ENCODE measurements around the gene CLIC6. TPM values are rescaled to one million over a fixed set of nuclear protein-coding genes. Genes with fewer than 3 reads are reported as not detected.

Gene CLIC6
- 10 to 100 TPM in 1 of 2 donors, 1 to 10 TPM in 1; 1.5 to 19.0 TPM for total RNA-seq
- polyA plus RNA-seq (ENCODE audit: insufficient read length in 2 of 2), result 1 to 10 TPM in 1 of 2 donors, under 1 TPM in 1; 0.19 to 1.2 TPM
- long read RNA-seq, donor 1, result 0 reads
- long read RNA-seq, donor 2, result 0 reads
- long read RNA-seq, donor 3, result 0 reads
- long read RNA-seq, donor 4, partial matches to known transcripts, result 12 of 14 reads
- long read RNA-seq, donor 4, other reads (novel, unspliced or antisense), result 0 of 14 reads

- H3K27ac ChIP-seq (ENCODE audit: low read depth, low read length), result no peak within 1 kb of the TSS
- no peak for DNase-seq (ENCODE audit: low read depth in 4 of 6, low spot score in 6 of 6)
- H3K27me3 ChIP-seq (ENCODE audit: control insufficient read depth, insufficient read depth, low read length), result peaks cover 54% of the 10 kb centered on the region
- H3K36me3 ChIP-seq (ENCODE audit: control insufficient read depth, insufficient read depth, low read length), result no peaks in the 10 kb centered on the region
- H3K4me3 ChIP-seq (ENCODE audit: low read depth, low read length), result no peak within 1 kb of the TSS
- H3K4me1 ChIP-seq (ENCODE audit: control insufficient read depth, insufficient read depth, low read length), result peaks cover 18% of the 10 kb centered on the region
- WGBS (ENCODE audit: insufficient coverage), result 8% methylated on average over 17 of the region's 18 CpGs
- H3K9me3 ChIP-seq (ENCODE audit: control insufficient read depth, insufficient read depth, low read length), result no peaks in the 10 kb centered on the region
Measured at GRCh38 chr21:34668803-34669148, at the start of gene CLIC6. TSS of gene CLIC6 (plus strand) at chr21:34668994. CDS start at chr21:34669389, 395 bp downstream.

GRCh38 chr21:34619841-34620665 is 48.7 kb upstream of the CLIC6 start:
- no peak overlapping the region for H3K4me3 ChIP-seq (ENCODE audit: low read depth, low read length)
- WGBS (ENCODE audit: insufficient coverage), result 91% methylated on average over 4 of the region's 8 CpGs
- no peaks in the 10 kb centered on the region for H3K36me3 ChIP-seq (ENCODE audit: control insufficient read depth, insufficient read depth, low read length)
- H3K4me1 ChIP-seq (ENCODE audit: control insufficient read depth, insufficient read depth, low read length), result no peaks in the 10 kb centered on the region
- no peak for DNase-seq (ENCODE audit: low read depth in 4 of 6, low spot score in 6 of 6)
- H3K27ac ChIP-seq (ENCODE audit: low read depth, low read length), result no peak overlapping the region
- no peaks in the 10 kb centered on the region for H3K9me3 ChIP-seq (ENCODE audit: control insufficient read depth, insufficient read depth, low read length)
- no peaks in the 10 kb centered on the region for H3K27me3 ChIP-seq (ENCODE audit: control insufficient read depth, insufficient read depth, low read length)

- H3K36me3 ChIP-seq (ENCODE audit: control insufficient read depth, insufficient read depth, low read length), result no peaks in the 10 kb centered on the region
- WGBS (ENCODE audit: insufficient coverage), result 100% methylated on average over 1 of the region's 4 CpGs
- no peaks in the 10 kb centered on the region for H3K27me3 ChIP-seq (ENCODE audit: control insufficient read depth, insufficient read depth, low read length)
- DNase-seq (ENCODE audit: low read depth in 4 of 6, low spot score in 6 of 6), result no peak
- H3K4me3 ChIP-seq (ENCODE audit: low read depth, low read length), result no peak overlapping the region
- H3K4me1 ChIP-seq (ENCODE audit: control insufficient read depth, insufficient read depth, low read length), result no peaks in the 10 kb centered on the region
- no peaks in the 10 kb centered on the region for H3K9me3 ChIP-seq (ENCODE audit: control insufficient read depth, insufficient read depth, low read length)
- no peak overlapping the region for H3K27ac ChIP-seq (ENCODE audit: low read depth, low read length)
Measured at GRCh38 chr21:34621434-34622350, 47.1 kb upstream of the CLIC6 start.

- Histone ChIP-seq H3K4me1 (ENCODE audit: control insufficient read depth, insufficient read depth, low read length) (no peaks in the 10 kb centered on the region), H3K36me3 (ENCODE audit: control insufficient read depth, insufficient read depth, low read length) (no peaks in the 10 kb centered on the region), H3K27me3 (ENCODE audit: control insufficient read depth, insufficient read depth, low read length) (no peaks in the 10 kb centered on the region), H3K4me3 (ENCODE audit: low read depth, low read length) (no peak overlapping the region), H3K9me3 (ENCODE audit: control insufficient read depth, insufficient read depth, low read length) (no peaks in the 10 kb centered on the region), H3K27ac (ENCODE audit: low read depth, low read length) (no peak overlapping the region)
- DNase-seq (ENCODE audit: low read depth in 4 of 6, low spot score in 6 of 6), result no peak
- 85% methylated on average over 4 of the region's 4 CpGs for WGBS (ENCODE audit: insufficient coverage)
Measured at GRCh38 chr21:34623516-34623915, 45.3 kb upstream of the CLIC6 start.

GRCh38 chr21:34625030-34625593 is 43.7 kb upstream of the CLIC6 start:
- Histone ChIP-seq H3K4me1 (ENCODE audit: control insufficient read depth, insufficient read depth, low read length) (no peaks in the 10 kb centered on the region), H3K27ac (ENCODE audit: low read depth, low read length) (no peak overlapping the region), H3K36me3 (ENCODE audit: control insufficient read depth, insufficient read depth, low read length) (no peaks in the 10 kb centered on the region), H3K9me3 (ENCODE audit: control insufficient read depth, insufficient read depth, low read length) (no peaks in the 10 kb centered on the region), H3K4me3 (ENCODE audit: low read depth, low read length) (no peak overlapping the region), H3K27me3 (ENCODE audit: control insufficient read depth, insufficient read depth, low read length) (no peaks in the 10 kb centered on the region)
- 94% methylated on average over 3 of the region's 6 CpGs for WGBS (ENCODE audit: insufficient coverage)
- no peak for DNase-seq (ENCODE audit: low read depth in 4 of 6, low spot score in 6 of 6)

GRCh38 chr21:34626131-34626530 is 42.7 kb upstream of the CLIC6 start:
- WGBS (ENCODE audit: insufficient coverage), result 95% methylated on average over 8 of the region's 8 CpGs
- no peaks in the 10 kb centered on the region for H3K4me1 ChIP-seq (ENCODE audit: control insufficient read depth, insufficient read depth, low read length)
- H3K4me3 ChIP-seq (ENCODE audit: low read depth, low read length), result no peak overlapping the region
- no peak overlapping the region for H3K27ac ChIP-seq (ENCODE audit: low read depth, low read length)
- no peaks in the 10 kb centered on the region for H3K36me3 ChIP-seq (ENCODE audit: control insufficient read depth, insufficient read depth, low read length)
- H3K27me3 ChIP-seq (ENCODE audit: control insufficient read depth, insufficient read depth, low read length), result no peaks in the 10 kb centered on the region
- no peak for DNase-seq (ENCODE audit: low read depth in 4 of 6, low spot score in 6 of 6)
- no peaks in the 10 kb centered on the region for H3K9me3 ChIP-seq (ENCODE audit: control insufficient read depth, insufficient read depth, low read length)

- H3K9me3 ChIP-seq (ENCODE audit: control insufficient read depth, insufficient read depth, low read length), result no peaks in the 10 kb centered on the region
- H3K36me3 ChIP-seq (ENCODE audit: control insufficient read depth, insufficient read depth, low read length), result no peaks in the 10 kb centered on the region
- no peak overlapping the region for H3K4me3 ChIP-seq (ENCODE audit: low read depth, low read length)
- WGBS (ENCODE audit: insufficient coverage), result no CpG with 5 or more reads among the region's 6 CpGs
- no peak overlapping the region for H3K27ac ChIP-seq (ENCODE audit: low read depth, low read length)
- H3K4me1 ChIP-seq (ENCODE audit: control insufficient read depth, insufficient read depth, low read length), result no peaks in the 10 kb centered on the region
- DNase-seq (ENCODE audit: low read depth in 4 of 6, low spot score in 6 of 6), result peak; percentile 53 to 92 (median 58)
- H3K27me3 ChIP-seq (ENCODE audit: control insufficient read depth, insufficient read depth, low read length), result no peaks in the 10 kb centered on the region
Measured at GRCh38 chr21:34630536-34631143, 38.2 kb upstream of the CLIC6 start.

GRCh38 chr21:34632498-34632897 is 36.3 kb upstream of the CLIC6 start:
- H3K27me3 ChIP-seq (ENCODE audit: control insufficient read depth, insufficient read depth, low read length), result no peaks in the 10 kb centered on the region
- H3K9me3 ChIP-seq (ENCODE audit: control insufficient read depth, insufficient read depth, low read length), result no peaks in the 10 kb centered on the region
- no peak overlapping the region for H3K27ac ChIP-seq (ENCODE audit: low read depth, low read length)
- no CpG with 5 or more reads among the region's 4 CpGs for WGBS (ENCODE audit: insufficient coverage)
- no peak for DNase-seq (ENCODE audit: low read depth in 4 of 6, low spot score in 6 of 6)
- H3K4me3 ChIP-seq (ENCODE audit: low read depth, low read length), result no peak overlapping the region
- H3K4me1 ChIP-seq (ENCODE audit: control insufficient read depth, insufficient read depth, low read length), result no peaks in the 10 kb centered on the region
- no peaks in the 10 kb centered on the region for H3K36me3 ChIP-seq (ENCODE audit: control insufficient read depth, insufficient read depth, low read length)

- Histone ChIP-seq H3K4me1 (ENCODE audit: control insufficient read depth, insufficient read depth, low read length) (no peaks in the 10 kb centered on the region), H3K27me3 (ENCODE audit: control insufficient read depth, insufficient read depth, low read length) (no peaks in the 10 kb centered on the region), H3K4me3 (ENCODE audit: low read depth, low read length) (no peak overlapping the region), H3K9me3 (ENCODE audit: control insufficient read depth, insufficient read depth, low read length) (no peaks in the 10 kb centered on the region), H3K27ac (ENCODE audit: low read depth, low read length) (no peak overlapping the region), H3K36me3 (ENCODE audit: control insufficient read depth, insufficient read depth, low read length) (no peaks in the 10 kb centered on the region)
- DNase-seq (ENCODE audit: low read depth in 4 of 6, low spot score in 6 of 6), result no peak
- WGBS (ENCODE audit: insufficient coverage), result 86% methylated on average over 3 of the region's 3 CpGs
Measured at GRCh38 chr21:34635307-34635706, 33.5 kb upstream of the CLIC6 start.
